H1 (cell line): Measurements from ENCODE around the gene SP4. TPM values are rescaled to one million over a fixed set of nuclear protein-coding genes. Genes with fewer than 3 reads are reported as not detected.

ENCODE experiments used
- microRNA counts: library from miRNA; unstranded; fragments of <30 nt; microRNA quantifications from one replicate; lab custom pipeline; 2015
- microRNA-seq, 2 experiments: library from miRNA; unstranded; fragments of <30 nt; microRNA quantifications; one replicate each; pipeline versions ENCODE4 to v1.2.0, GENCODE V29; 2016 to 2020; ENCODE audit warnings: borderline microRNAs expressed in 2 of 2, borderline number of aligned reads in 2 of 2, borderline replicate concordance in 1 of 2
- polyA plus RNA-seq, 7 experiments: library from polyadenylated mRNA; depleted of rRNA in 3 of 7; stranded (reverse) in 5 of 7; unstranded in 2 of 7; fragments of >200 nt in 5 of 7; fragments of 200-250 nt in 2 of 7; gene quantifications; 1 replicate in 5 of 7; 2 replicates in 1 of 7; 4 replicates in 1 of 7; pipeline versions ENCODE4 v1.2.1 to v1.2.3, GENCODE V29; 2011 to 2013; ENCODE audit warnings: missing spikeins in 2 of 7, mixed read lengths in 2 of 7
- small RNA-seq: library from polyadenylated mRNA; stranded (forward); fragments of <200 nt; extraction: miRNeasy Mini kit (QIAGEN cat#:217004); gene quantifications from one replicate; pipeline ENCODE3, GENCODE V24; 2013; ENCODE audit not compliant: insufficient read depth
- total RNA-seq: library from RNA; stranded (reverse); fragmentation: NEBNext Ultra II Directional; extraction: Animal tissue kit (Norgen Biotek cat#: 25700); gene quantifications from 2 replicates; pipeline ENCODE4 v1.2.1, GENCODE V29; 2021

Gene SP4
- total and polyA plus RNA-seq, 2 of the 8 experiments (the other 6 are each of a cell fraction or from before 2014, with no cell fraction given): 10.0 to 24.0 TPM

MicroRNAs within 50 kb of the gene (microRNA counts, 767-probe panel; counts per million panel counts)
- 879 counts per million, percentile 95 among the panel's probes with 10 or more counts for microRNA hsa-miR-1183 (lab: Ali Mortazavi, UCI)

Small RNA genes lying within 50 kb of the gene (microRNA-seq; reads per million reads assigned to microRNA genes)
- gene MIR1183: 0 reads per million in 2 experiments

Small RNA genes lying within 50 kb of the gene (small RNA-seq; reads per million reads assigned to genes)
- gene MIR1183 (not detected), gene RNU1-15P (not detected)

Other genes with a start within 250 kb of the SP4 start
- gene DNAH11, start 115.0 kb downstream of the SP4 start, total RNA-seq: 4.9 and 6.1 TPM in 2 replicates
- 1.5 and 1.8 TPM in 2 replicates for gene DNAH11, start 115.0 kb downstream of the SP4 start, polyA plus RNA-seq (2011; rRNA removed)